ENCODE measurements around the gene UXT.

Gene UXT

GRCh38 chrX:47651043-47651905 lies 7.7 kb downstream of the UXT start (continued):
- no peak for TF ChIP-seq KLF17 (tag by site-specific recombination; IDR thresholded peaks at IDR 0.05)
- TF ChIP-seq ZNF585B (tag by site-specific recombination; IDR thresholded peaks at IDR 0.05) = no peak
- no peak for TF ChIP-seq ZNF132 (tag by site-specific recombination; IDR thresholded peaks at IDR 0.05; ENCODE audit: borderline replicate concordance)
- TF ChIP-seq ZNF280C (tag by site-specific recombination; IDR thresholded peaks at IDR 0.05) = no peak

GRCh38 chrX:47650164-47651042 lies 8.6 kb downstream of the UXT start, which contains the start of gene ELK1:
Gene ELK1, minus strand, starts transcription at chrX:47650563. Its CDS starts 9,122 bp downstream, at chrX:47641441.
- Histone ChIP-seq H3K9me3 (ENCODE audit: control insufficient read depth, insufficient read depth, low read depth, low read length) (no peaks in the 10 kb centered on the region), H3K4me1 (ENCODE audit: control insufficient read depth, insufficient read depth, low read length) (peaks cover 11% of the 10 kb centered on the region), H3K27ac (ENCODE audit: extremely low read depth, low read depth, low read length) (peak within 1 kb of the TSS; percentile 58; the same call in 1 of the 2 replicates), H3K4me3 (ENCODE audit: low read depth, low read length) (peak within 1 kb of the TSS; percentile 83), H3K36me3 (ENCODE audit: control insufficient read depth in 2 of 2, insufficient read depth in 1 of 2, low read length in 2 of 2) (peaks cover 8 to 56% of the 10 kb centered on the region in 2 experiments; a peak in 1 of 3 replicates)
- ChIA-PET POLR2A (interaction anchor here (0.6 to 1.5 kb wide), 10 partner anchors 20 to 460 kb away, joined by 3 to 16 read pairs (median 4); partner anchors contain the start of gene CDK16), CTCF (interaction anchor here (0.6 kb wide), 1 partner anchor 1040 kb away, joined by 3 read pairs; no protein-coding TSS in a partner anchor)
- TF ChIP-seq ZNF777 (tag by site-specific recombination; IDR thresholded peaks at IDR 0.05; ENCODE audit: borderline replicate concordance) (no peak), ZNF266 (tag by site-specific recombination; IDR thresholded peaks at IDR 0.05; ENCODE audit: low read depth) (no peak), ZSCAN16 (tag by site-specific recombination; IDR thresholded peaks at IDR 0.05) (no peak), ZNF148 (tag by site-specific recombination; IDR thresholded peaks at IDR 0.05; ENCODE audit: borderline replicate concordance) (no peak), SP3 (tag by site-specific recombination; IDR thresholded peaks at IDR 0.05) (peak; percentile 77), ZNF48 (tag by site-specific recombination; IDR thresholded peaks at IDR 0.05) (no peak), ZBTB26 (tag by site-specific recombination; optimal IDR thresholded peaks at IDR 0.05) (peak; percentile 41), FEZF1 (tag by site-specific recombination; IDR thresholded peaks at IDR 0.05) (no peak), ZNF26 (tag by site-specific recombination; IDR thresholded peaks at IDR 0.05) (no peak), ZNF473 (tag by site-specific recombination; IDR thresholded peaks at IDR 0.05) (no peak), ZNF350 (tag by site-specific recombination; IDR thresholded peaks at IDR 0.05) (no peak), ZBTB7A (tag by site-specific recombination; IDR thresholded peaks at IDR 0.05; ENCODE audit: low read depth) (peak; percentile 85), ZNF621 (tag by site-specific recombination; IDR thresholded peaks at IDR 0.05) (no peak), ZNF701 (tag by site-specific recombination; IDR thresholded peaks at IDR 0.05) (no peak), PRDM1 (tag by site-specific recombination; IDR thresholded peaks at IDR 0.05) (no peak), REPIN1 (tag by site-specific recombination; IDR thresholded peaks at IDR 0.05; ENCODE audit: low read depth) (no peak), ZSCAN4 (tag by site-specific recombination; IDR thresholded peaks at IDR 0.05) (no peak), YY2 (tag by site-specific recombination; IDR thresholded peaks at IDR 0.05) (peak; percentile 25; the same call in 1 of the 2 replicates), ZNF404 (tag by site-specific recombination; IDR thresholded peaks at IDR 0.05) (no peak), ZNF837 (tag by site-specific recombination; IDR thresholded peaks at IDR 0.05) (no peak)
